Keratinocyte (primary cell): Measurements from ENCODE around the gene EFCAB6.

Experiments
- EZH2 ChIP-seq: IDR thresholded peaks from one replicate; pipeline ENCODE4 v1.6.1; 2012; ENCODE audit warnings: inconsistent platforms, mild to moderate bottlenecking, low read length, moderate library complexity
- TF ChIP-seq, protein P1 (sequence below), 3 experiments: IDR thresholded peaks in 1 of 3; conservative IDR thresholded peaks in 1 of 3; optimal IDR thresholded peaks in 1 of 3; 2 replicates in 2 of 3; 3 replicates in 1 of 3; pipeline versions ENCODE3 to v1.5.1; 2011; ENCODE audit warnings: low read length in 3 of 3, mild to moderate bottlenecking in 3 of 3, moderate library complexity in 2 of 3, control low read depth in 1 of 3, inconsistent platforms in 1 of 3; ENCODE audit not compliant: insufficient read depth in 2 of 3; ENCODE audit errors: extremely low read depth in 1 of 3

DNA sequence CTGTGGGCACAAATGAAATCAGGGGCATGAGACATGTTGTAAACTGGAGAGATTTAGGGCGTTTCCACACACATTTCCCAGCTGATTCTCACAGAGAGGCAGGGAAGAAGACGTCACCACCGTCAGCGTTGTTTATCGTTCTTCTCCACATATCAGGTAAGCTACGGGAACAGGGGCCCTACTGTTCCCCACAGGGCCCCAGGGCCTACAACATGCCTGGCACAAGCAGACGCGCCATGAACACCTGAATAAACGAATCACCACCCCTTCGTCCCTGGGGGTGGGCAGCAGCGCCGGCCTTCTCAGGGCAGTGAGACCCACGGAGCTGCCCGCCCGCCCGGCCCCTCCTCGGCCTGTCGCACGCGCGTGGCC is 342 bp downstream of the EFCAB6 start:
- TF ChIP-seq, protein P1, sequence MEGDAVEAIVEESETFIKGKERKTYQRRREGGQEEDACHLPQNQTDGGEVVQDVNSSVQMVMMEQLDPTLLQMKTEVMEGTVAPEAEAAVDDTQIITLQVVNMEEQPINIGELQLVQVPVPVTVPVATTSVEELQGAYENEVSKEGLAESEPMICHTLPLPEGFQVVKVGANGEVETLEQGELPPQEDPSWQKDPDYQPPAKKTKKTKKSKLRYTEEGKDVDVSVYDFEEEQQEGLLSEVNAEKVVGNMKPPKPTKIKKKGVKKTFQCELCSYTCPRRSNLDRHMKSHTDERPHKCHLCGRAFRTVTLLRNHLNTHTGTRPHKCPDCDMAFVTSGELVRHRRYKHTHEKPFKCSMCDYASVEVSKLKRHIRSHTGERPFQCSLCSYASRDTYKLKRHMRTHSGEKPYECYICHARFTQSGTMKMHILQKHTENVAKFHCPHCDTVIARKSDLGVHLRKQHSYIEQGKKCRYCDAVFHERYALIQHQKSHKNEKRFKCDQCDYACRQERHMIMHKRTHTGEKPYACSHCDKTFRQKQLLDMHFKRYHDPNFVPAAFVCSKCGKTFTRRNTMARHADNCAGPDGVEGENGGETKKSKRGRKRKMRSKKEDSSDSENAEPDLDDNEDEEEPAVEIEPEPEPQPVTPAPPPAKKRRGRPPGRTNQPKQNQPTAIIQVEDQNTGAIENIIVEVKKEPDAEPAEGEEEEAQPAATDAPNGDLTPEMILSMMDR (optimal IDR thresholded peaks at IDR 0.05 in 1 of 3, IDR thresholded peaks at IDR 0.05 in 1 of 3, conservative IDR thresholded peaks at IDR 0.05 in 1 of 3; ENCODE audit: extremely low read depth in 1 of 3, insufficient read depth in 2 of 3, low read length in 3 of 3), result no peak
- TF ChIP-seq EZH2, result no peak
